Colonic mucosa (tissue), 4 donors: ENCODE results near the gene SEPTIN5. TPM values are rescaled to one million over a fixed set of nuclear protein-coding genes. Genes with fewer than 3 reads are reported as not detected.

ENCODE experiments used
- DNase-seq: peaks from one replicate; pipeline ENCODE4 v3.0.0-alpha.2; 2020
- H3K27ac ChIP-seq: fragments of 200-600 bp; one replicate; pipeline ENCODE4 v1.8.0; 2021
- H3K27me3 ChIP-seq: fragments of 200-600 bp; one replicate; pipeline ENCODE4 v1.8.0; 2021
- H3K36me3 ChIP-seq: fragments of 200-600 bp; one replicate; pipeline ENCODE4 v1.8.0; 2021
- H3K4me1 ChIP-seq: fragments of 200-600 bp; one replicate; pipeline ENCODE4 v1.8.0; 2021; ENCODE audit warnings: mild to moderate bottlenecking
- H3K4me3 ChIP-seq: fragments of 200-600 bp; one replicate; pipeline ENCODE4 v1.8.0; 2021
- H3K9ac ChIP-seq, 2 donors: one replicate each; pipeline ENCODE4 v1.7.0; 2013; ENCODE audit warnings: control low read depth in 2 of 2, low read depth in 2 of 2, low read length in 2 of 2
- H3K9me3 ChIP-seq: fragments of 200-600 bp; one replicate; pipeline ENCODE4 v1.8.0; 2021
- CTCF ChIP-seq: fragments of 200-600 bp; IDR thresholded peaks from one replicate; pipeline ENCODE4 v1.8.0; 2022; ENCODE audit warnings: antibody characterized with exemption, mild to moderate bottlenecking
- intact Hi-C: fragments of 100-400 bp; cut with DNase I; formaldehyde crosslinking; loops from one replicate; pipeline ENCODE4 v1.14.1; 2022
- total RNA-seq, 2 donors: library from RNA; stranded (reverse); fragmentation: NEBNext Ultra II Directional in 1 of 2; extraction: Animal tissue kit (Norgen Biotek cat#: 25700) in 1 of 2; gene quantifications; one replicate each; pipeline ENCODE4 v1.2.1, GENCODE V29; 2021
- donor health status: healthy.
- donor health status: DM: no; HTN: no; CAD: no.
- donor health status: DM: no; HTN: no; CAD: no.

SEPTIN5 gene
- total RNA-seq, 2 donors from 2014 or later, result 2.2 to 2.5 TPM

GRCh38 chr22:19746726-19747125 is 32.4 kb downstream of the SEPTIN5 start:
- no peaks in the 10 kb centered on the region for H3K27me3 ChIP-seq
- no peak for TF ChIP-seq CTCF
- H3K4me3 ChIP-seq, result no peak overlapping the region
- no peaks in the 10 kb centered on the region for H3K36me3 ChIP-seq
- H3K27ac ChIP-seq, result no peak overlapping the region
- H3K4me1 ChIP-seq, result no peaks in the 10 kb centered on the region
- no peak for DNase-seq
- H3K9ac ChIP-seq, result no peak overlapping the region
- no peaks in the 10 kb centered on the region for H3K9me3 ChIP-seq
- intact Hi-C loops, result no loop called here

GRCh38 chr22:19747551-19747950 is 33.2 kb downstream of the SEPTIN5 start:
- Histone ChIP-seq H3K27me3 (no peaks in the 10 kb centered on the region), H3K36me3 (no peaks in the 10 kb centered on the region), H3K9me3 (no peaks in the 10 kb centered on the region), H3K9ac (no peak overlapping the region), H3K4me3 (no peak overlapping the region), H3K27ac (no peak overlapping the region), H3K4me1 (no peaks in the 10 kb centered on the region)
- DNase-seq, result no peak
- TF ChIP-seq CTCF, result no peak
- intact Hi-C loops, result no loop called here

- no peak for DNase-seq
- no peak for TF ChIP-seq CTCF
- no peak overlapping the region for H3K27ac ChIP-seq
- H3K9ac ChIP-seq, result no peak overlapping the region
- no peaks in the 10 kb centered on the region for H3K36me3 ChIP-seq
- no peak overlapping the region for H3K4me3 ChIP-seq
- peaks cover 3% of the 10 kb centered on the region for H3K27me3 ChIP-seq
- intact Hi-C loops, result no loop called here
- no peaks in the 10 kb centered on the region for H3K4me1 ChIP-seq
- no peaks in the 10 kb centered on the region for H3K9me3 ChIP-seq
These were observed 33.8 kb downstream of the SEPTIN5 start for GRCh38 chr22:19748139-19748538.

GRCh38 chr22:19748991-19749664 is 34.8 kb downstream of the SEPTIN5 start:
- H3K4me1 ChIP-seq, result no peaks in the 10 kb centered on the region
- H3K9me3 ChIP-seq, result no peaks in the 10 kb centered on the region
- H3K4me3 ChIP-seq, result no peak overlapping the region
- no peaks in the 10 kb centered on the region for H3K36me3 ChIP-seq
- no peak for TF ChIP-seq CTCF
- H3K27ac ChIP-seq, result no peak overlapping the region
- H3K9ac ChIP-seq, result no peak overlapping the region
- H3K27me3 ChIP-seq, result peaks cover 11% of the 10 kb centered on the region
- intact Hi-C loops, result no loop called here
- no peak for DNase-seq

- Histone ChIP-seq H3K9me3 (no peaks in the 10 kb centered on the region), H3K4me1 (no peaks in the 10 kb centered on the region), H3K36me3 (no peaks in the 10 kb centered on the region), H3K27me3 (peaks cover 18% of the 10 kb centered on the region), H3K4me3 (no peak overlapping the region), H3K9ac (no peak overlapping the region), H3K27ac (no peak overlapping the region)
- DNase-seq, result no peak
- no peak for TF ChIP-seq CTCF
- intact Hi-C loops, result no loop called here
These were observed 35.6 kb downstream of the SEPTIN5 start for GRCh38 chr22:19749876-19750275.
